GM06990 (cell line): ENCODE results near the gene DCHS2.
"Not testable (repeated sequence)": the region's sequence is repeated elsewhere in the genome, so short reads cannot be mapped to it uniquely, and the experiment has no call there.

Experiments used
- DNase-seq: peaks from one replicate; pipeline ENCODE4 v3.0.0-alpha.2; 2011; ENCODE audit not compliant: insufficient read length; ENCODE audit errors: extremely low read depth
- H3K27me3 ChIP-seq: replicated peaks from 2 replicates; pipeline ENCODE4 v1.6.0; 2011; ENCODE audit warnings: low read length; ENCODE audit not compliant: control insufficient read depth, insufficient read depth
- H3K36me3 ChIP-seq: 2 replicates; pipeline ENCODE4 v1.5.1; 2011; ENCODE audit warnings: low read length; ENCODE audit not compliant: control insufficient read depth, insufficient read depth
- H3K4me3 ChIP-seq: replicated peaks from 2 replicates; pipeline ENCODE4 v1.5.1; 2011; ENCODE audit warnings: low read depth, mild to moderate bottlenecking, control low read depth, low read length
- TF ChIP-seq, protein P1 (sequence below): IDR thresholded peaks from 2 replicates; pipeline ENCODE4 v1.5.1; 2011; ENCODE audit warnings: low read length, control low read depth, mild to moderate bottlenecking, inconsistent platforms; ENCODE audit not compliant: insufficient read depth, poor library complexity, severe bottlenecking

Gene DCHS2

GRCh38 chr4:154234576-154234975 lies 257.0 kb downstream of the DCHS2 start:
- Histone ChIP-seq H3K36me3 (no peaks in the 10 kb centered on the region), H3K4me3 (no peak overlapping the region), H3K27me3 (no peaks in the 10 kb centered on the region; the same call in 1 of the 2 replicates)
- no peak for DNase-seq
- TF ChIP-seq, protein P1, sequence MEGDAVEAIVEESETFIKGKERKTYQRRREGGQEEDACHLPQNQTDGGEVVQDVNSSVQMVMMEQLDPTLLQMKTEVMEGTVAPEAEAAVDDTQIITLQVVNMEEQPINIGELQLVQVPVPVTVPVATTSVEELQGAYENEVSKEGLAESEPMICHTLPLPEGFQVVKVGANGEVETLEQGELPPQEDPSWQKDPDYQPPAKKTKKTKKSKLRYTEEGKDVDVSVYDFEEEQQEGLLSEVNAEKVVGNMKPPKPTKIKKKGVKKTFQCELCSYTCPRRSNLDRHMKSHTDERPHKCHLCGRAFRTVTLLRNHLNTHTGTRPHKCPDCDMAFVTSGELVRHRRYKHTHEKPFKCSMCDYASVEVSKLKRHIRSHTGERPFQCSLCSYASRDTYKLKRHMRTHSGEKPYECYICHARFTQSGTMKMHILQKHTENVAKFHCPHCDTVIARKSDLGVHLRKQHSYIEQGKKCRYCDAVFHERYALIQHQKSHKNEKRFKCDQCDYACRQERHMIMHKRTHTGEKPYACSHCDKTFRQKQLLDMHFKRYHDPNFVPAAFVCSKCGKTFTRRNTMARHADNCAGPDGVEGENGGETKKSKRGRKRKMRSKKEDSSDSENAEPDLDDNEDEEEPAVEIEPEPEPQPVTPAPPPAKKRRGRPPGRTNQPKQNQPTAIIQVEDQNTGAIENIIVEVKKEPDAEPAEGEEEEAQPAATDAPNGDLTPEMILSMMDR = no peak

DNA sequence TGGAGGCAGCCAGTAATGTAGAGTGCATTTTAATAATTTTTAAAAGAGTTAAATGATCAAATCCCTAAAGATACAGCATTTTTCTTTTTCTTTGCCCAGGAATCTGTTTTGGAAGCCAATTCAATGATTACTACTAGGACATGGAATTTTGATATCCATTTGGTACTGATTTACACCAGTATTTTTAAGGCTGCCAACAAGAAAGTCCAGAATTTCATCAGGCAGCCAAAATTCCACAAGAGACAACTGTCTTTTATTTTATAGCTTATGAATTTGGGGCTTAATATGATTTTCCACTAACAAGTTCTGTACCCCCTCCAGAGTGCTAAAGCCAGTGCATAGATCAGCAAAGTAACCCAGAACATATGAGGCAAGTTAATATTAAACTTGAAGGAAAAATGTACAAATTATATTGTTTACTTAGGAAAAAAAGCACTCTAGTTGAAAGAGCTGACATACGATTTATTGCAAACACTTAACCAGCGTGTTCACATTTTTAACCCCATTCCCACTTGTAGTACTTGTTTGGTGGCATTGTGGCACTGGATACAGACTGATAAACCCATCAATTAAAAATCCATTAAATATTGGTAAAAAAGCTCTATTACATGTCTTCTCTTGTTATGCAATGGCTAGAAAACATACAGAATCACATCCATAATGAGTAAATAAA lies 259.7 kb downstream of the DCHS2 start:
- Histone ChIP-seq H3K36me3 (no peaks in the 10 kb centered on the region), H3K4me3 (no peak overlapping the region), H3K27me3 (no peaks in the 10 kb centered on the region; the same call in 1 of the 2 replicates)
- TF ChIP-seq, protein P1 = no peak
- no peak for DNase-seq

GRCh38 chr4:154230723-154231122 lies 260.9 kb downstream of the DCHS2 start:
- H3K4me3 ChIP-seq = no peak overlapping the region
- H3K36me3 ChIP-seq = no peaks in the 10 kb centered on the region
- TF ChIP-seq, protein P1 = no peak
- DNase-seq = no peak
- H3K27me3 ChIP-seq = no peaks in the 10 kb centered on the region

GRCh38 chr4:154230091-154230490 lies 261.5 kb downstream of the DCHS2 start:
- no peaks in the 10 kb centered on the region for H3K36me3 ChIP-seq
- no peak for DNase-seq
- H3K4me3 ChIP-seq = no peak overlapping the region
- TF ChIP-seq, protein P1 = no peak
- H3K27me3 ChIP-seq = no peaks in the 10 kb centered on the region

DNA sequence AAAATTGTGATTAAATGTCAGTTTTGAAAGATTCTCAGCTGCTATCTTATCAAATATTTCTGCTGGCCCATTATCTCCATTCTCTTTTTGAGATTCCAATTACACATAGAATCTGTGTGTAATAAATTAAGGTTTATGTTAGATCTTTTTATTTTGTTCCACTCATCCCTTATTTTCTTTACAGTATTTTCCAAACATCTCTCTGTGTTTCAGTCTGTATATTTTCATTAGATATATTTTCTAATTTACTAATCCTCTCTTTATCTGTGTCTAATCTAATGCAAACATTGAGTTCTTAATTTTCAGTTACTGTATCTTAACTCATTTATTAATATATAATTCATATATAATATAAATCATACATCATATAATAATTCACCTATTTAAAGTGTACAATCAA lies 268.7 kb downstream of the DCHS2 start:
- TF ChIP-seq, protein P1 = no peak
- Histone ChIP-seq H3K36me3 (no peaks in the 10 kb centered on the region), H3K4me3 (no peak overlapping the region), H3K27me3 (no peaks in the 10 kb centered on the region)
- no peak for DNase-seq

GRCh38 chr4:154218051-154218450 lies 273.5 kb downstream of the DCHS2 start:
- TF ChIP-seq, protein P1 = no peak
- H3K4me3 ChIP-seq = no peak overlapping the region
- H3K36me3 ChIP-seq = no peaks in the 10 kb centered on the region
- H3K27me3 ChIP-seq = no peaks in the 10 kb centered on the region
- DNase-seq = no peak

DNA sequence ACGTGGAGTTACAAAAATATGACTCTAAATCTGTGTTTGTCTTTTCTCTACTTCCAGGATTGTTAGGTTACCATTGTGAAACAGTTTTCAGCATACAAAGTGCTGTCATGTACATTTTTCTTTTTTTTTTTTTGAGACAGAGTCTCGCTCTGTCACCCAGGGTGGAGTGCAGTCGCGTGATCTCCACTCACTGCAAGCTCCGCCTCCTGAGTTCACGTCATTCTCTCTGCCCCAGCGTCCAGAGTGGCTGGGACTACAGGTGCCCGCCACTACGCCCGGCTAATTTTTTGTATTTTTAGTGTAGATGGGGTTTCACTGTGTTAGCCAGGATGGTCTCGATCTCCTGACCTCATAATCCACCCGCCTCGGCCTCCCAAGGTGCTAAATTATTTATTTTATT lies 274.2 kb downstream of the DCHS2 start:
- H3K36me3 ChIP-seq, DNase-seq, H3K4me3 ChIP-seq, H3K27me3 ChIP-seq: not testable (repeated sequence)
